SH-SY5Y (cell line): ENCODE measurements around the gene ARFGAP1.

Source experiments
- GATA2 ChIP-seq: IDR thresholded peaks from 2 replicates; pipeline ENCODE4 v1.6.1; 2011; ENCODE audit warnings: mild to moderate bottlenecking, low read depth, low read length
- GATA3 ChIP-seq: IDR thresholded peaks from 2 replicates; pipeline ENCODE4 v1.6.1; 2011; ENCODE audit warnings: low read depth, mild to moderate bottlenecking, low read length, moderate library complexity

Gene ARFGAP1

DNA sequence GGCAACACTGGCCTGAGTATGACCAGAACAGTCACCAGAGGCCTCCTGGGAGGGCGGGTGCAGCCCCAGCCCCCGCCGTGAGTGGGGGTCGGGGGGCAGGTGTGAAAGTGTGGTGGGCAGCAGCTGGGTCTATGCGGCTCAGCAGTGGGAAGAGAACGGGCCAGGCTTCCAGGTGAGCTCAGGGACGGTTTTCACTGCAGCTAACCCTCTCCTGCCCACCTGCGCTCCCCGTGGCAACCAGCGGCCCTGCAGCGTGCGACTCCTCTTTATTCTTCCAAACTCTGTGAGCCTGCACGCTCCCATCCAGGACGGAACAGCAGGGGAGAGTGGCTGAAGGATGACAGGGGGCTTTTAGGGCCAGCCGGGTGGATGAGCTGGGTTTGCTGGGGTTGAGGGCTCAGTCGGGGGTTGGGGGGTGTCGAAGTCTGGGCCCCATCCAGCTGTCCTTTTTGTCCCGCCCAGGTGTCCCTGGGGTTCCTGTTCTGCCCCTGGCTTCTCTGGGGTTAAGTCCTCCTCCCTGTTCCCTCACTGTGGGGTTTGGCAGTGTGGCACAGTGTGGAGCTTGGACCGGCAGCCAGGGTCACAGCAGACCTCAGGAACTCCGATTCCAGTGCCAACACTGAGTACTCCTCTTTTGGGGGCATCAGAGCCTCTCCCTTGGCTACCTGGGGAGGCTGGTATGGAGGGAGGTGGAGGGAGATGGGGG, 37.8 kb upstream of the ARFGAP1 start:
- TF ChIP-seq GATA2 (no peak), GATA3 (no peak)

DNA sequence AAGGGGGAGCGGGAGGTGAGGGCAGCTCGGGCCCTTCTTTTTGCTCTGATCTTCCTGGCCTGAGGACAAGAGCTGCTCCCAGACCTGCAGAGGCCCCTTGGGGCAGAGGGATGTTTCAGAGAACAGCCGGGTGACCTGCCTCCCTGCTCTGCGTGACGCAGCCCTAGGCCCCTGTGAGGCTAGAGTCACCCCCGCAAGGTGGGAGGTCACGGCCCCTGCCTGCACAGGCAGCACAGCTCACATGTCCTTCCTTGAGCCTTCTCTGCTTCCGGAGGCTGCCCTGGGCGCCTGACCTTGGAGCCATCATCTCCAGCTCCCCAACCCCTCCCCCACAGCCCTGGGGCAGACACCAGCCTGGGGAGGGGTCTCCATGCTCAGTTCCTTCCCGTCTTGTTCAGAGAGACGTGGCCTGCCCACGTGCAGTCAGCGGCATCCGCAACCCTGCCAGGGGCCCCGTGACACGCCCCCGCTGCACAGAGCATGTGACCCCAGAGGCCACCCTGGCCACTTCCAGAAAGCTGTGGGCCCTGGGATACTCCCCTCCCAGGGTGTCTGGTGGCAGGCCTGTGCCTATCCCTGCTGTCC, 37.1 kb upstream of the ARFGAP1 start, which contains the start of gene BIRC7:
BIRC7 (plus strand) TSS at position 507 of the 585 bp plus-strand sequence. CDS start 192 bp downstream, outside the sequence.
- no peak for TF ChIP-seq GATA3
- no peak for TF ChIP-seq GATA2

DNA sequence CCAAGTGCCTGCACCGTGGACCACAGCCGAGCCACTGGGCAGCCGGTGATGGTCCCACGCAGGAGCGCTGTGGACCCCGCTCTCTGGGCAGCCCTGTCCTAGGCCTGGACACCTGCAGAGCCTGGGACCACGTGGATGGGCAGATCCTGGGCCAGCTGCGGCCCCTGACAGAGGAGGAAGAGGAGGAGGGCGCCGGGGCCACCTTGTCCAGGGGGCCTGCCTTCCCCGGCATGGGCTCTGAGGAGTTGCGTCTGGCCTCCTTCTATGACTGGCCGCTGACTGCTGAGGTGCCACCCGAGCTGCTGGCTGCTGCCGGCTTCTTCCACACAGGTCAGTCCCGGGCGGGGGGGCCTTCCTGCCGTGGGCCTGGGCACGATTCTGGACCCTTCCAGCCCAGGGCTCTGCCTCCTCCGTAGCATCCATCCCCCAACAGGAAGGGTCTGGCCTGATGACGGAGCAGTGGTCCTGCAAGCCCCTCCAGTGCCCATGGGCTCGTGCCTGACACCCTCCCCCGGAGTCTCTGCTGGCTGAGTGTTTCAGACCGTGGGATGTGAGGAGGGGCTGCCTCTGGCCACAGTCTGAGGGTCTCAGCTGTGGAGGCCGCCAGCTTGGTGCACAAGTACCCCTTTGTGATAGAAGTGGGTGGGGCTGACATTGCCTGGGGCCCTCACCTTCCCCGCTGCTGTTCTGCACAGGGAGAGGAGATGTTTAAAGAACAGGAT, 36.3 kb upstream of the ARFGAP1 start:
- TF ChIP-seq GATA3 (no peak), GATA2 (no peak)

DNA sequence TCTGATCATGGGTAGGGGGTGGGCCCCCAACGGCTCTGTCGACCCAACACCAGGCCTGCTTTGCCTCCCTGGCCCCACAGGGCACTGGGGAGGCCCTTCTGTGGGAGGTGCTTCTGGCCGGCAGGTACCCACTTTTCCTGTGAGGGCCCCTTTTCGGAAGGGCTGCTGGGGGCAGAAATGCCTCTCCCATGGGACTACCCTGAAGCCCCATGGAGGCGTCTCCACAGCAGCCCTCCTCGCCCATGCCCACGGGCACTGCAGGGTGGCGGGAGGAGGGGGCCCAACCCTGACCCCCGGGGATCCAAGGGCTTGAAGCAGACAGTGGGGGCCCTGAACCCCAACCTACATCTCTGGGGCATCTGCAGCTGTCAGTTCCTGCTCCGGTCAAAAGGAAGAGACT, 34.6 kb upstream of the ARFGAP1 start:
- TF ChIP-seq GATA2: no peak
- TF ChIP-seq GATA3: no peak

DNA sequence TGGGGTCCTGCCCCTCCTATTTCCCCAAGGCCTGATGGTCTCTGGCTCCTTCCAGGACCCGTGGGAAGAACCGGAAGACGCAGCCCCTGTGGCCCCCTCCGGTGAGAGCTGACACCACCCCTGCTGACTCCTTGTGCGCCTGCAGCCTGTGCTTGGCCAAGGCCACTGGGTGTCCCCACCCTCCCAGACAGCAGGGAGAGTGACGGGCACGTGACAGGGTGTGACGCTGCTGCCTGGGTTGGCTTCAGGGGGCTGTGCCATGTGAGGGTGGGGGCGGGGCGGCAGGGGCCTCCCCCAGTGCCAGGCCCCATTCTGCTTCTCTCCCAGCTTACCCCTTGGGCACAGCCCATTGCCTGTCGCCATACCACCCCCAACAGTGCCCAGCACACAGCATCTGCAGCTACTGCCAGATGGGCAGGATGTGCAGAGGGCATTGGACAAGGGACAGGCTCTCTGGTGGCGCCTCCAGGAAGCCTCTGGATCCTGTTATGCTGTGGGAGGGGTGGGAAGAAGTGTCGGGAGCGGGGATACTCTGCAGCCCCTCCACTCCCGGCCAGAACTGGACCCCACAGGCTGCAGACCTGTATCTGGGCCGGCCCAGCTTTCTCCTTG, 34.0 kb upstream of the ARFGAP1 start:
- TF ChIP-seq GATA3 (no peak), GATA2 (no peak)

DNA sequence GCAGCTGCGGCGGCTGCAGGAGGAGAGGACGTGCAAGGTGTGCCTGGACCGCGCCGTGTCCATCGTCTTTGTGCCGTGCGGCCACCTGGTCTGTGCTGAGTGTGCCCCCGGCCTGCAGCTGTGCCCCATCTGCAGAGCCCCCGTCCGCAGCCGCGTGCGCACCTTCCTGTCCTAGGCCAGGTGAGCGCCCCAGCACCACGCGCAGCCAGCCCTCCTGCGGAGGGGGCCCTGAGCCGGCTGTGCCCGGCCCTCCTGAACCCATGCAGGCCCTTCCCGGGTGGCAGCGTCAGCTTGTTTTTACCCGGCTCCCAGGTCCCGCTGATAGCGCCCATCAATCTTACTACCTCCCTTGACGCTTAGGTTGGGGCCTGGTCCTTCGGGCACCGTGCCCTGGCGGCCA, 33.2 kb upstream of the ARFGAP1 start:
- TF ChIP-seq GATA3 (no peak), GATA2 (no peak)

DNA sequence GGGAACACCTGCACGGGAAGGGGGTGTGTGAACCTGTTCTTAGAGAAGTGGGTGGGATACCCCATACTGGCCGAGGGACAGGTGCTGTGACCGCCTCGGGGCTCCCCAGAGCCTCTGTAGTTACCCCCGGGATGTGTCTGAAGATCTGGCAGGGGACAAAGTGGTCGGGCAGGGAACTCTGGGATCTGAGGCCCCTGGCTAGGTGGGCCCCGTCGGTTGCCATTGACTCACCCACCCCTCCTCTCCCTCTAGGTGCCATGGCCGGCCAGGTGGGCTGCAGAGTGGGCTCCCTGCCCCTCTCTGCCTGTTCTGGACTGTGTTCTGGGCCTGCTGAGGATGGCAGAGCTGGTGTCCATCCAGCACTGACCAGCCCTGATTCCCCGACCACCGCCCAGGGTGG, 32.6 kb upstream of the ARFGAP1 start:
- TF ChIP-seq GATA2 (no peak), GATA3 (no peak)

DNA sequence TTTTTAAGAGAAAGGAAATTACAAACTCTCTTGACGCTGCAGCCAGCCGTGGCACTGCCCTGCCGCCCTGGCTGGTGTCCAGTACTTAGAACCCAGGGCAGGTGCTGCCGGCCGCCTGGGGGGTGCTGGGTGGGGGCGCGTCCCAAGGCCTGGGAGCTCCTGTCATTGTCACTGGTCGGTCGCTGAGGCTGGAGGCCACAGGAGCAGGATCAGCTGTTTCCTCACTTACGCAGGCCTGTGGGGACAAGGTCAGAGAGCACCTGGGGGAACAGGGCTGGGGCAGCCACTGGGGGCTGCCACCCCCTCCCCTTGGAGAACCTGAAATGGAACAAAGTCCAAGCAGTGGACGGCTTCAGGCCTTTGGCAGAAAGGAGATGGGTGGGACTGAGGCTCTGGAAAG, 31.3 kb upstream of the ARFGAP1 start:
- no peak for TF ChIP-seq GATA3
- no peak for TF ChIP-seq GATA2

DNA sequence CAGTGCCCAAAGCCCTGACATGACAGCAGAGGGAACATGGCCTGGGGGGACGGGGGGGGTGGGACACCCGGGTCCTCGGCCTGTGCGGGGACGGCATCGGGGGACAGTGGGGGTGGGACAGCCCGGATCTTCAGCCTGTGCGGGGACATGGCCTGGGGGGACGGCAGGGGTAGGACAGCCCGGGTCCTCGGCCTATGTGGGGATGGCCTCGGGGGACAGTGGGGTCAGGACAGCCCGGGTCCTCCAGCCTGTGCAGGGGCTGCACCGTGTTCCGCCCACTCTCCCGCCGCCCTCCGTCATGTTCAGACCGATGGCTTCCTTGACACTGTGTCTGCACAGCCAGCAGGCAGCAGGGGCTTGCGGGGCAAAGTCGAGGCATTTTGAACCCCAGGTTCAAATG, 29.9 kb upstream of the ARFGAP1 start:
- TF ChIP-seq GATA3: no peak
- TF ChIP-seq GATA2: no peak

DNA sequence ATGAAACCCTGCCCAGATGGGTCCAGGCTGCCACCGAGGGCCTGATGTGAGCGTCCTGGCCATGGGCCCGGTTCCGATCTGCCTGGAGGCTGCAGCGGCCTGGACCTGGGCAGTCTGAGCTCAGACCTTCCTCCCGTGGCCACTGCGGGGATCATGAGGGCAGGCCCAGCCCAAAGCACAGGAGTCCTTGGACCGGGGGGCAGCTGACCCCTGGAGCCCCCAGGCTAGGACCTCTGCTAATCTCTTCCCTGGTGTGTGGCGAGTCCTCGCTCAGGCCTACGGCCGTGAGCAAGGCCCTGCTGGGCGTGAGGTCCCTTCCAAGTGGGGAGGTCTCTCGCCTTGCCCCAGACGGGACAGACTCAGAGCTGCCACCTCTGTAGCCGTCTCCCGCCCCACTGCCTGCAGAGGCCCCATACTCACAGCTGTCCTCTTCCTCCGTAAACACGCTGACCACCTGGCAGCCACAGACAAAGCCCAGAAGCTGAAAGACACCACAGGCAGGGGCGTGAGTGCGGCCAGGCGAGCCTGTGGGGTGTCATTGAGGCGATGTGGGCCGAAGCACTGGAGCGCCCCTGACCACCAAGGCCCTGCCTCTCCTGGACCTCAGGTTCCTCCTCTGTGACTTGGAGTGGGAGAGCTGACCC, 28.9 kb upstream of the ARFGAP1 start:
- TF ChIP-seq GATA2 (no peak), GATA3 (no peak)

DNA sequence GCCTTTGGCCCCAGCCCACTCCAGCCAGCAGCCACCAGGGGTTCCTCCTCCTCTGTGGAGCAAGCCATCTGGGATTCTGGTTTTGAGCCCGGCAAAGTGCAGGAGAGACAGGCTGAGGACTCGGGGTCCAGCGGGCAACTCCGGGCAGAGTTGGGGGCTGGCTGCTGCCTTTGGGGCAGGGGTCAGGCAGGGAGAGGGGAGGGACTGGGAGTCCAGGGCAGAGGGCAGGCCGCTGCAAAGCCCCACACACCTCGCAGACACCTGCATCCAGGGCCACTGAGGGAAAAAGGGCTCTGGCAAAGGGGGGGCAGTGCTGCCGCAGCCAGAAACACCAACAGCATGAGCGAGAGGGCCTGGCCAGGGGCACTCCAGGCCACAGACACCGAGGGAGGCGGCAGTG, 28.1 kb upstream of the ARFGAP1 start:
- no peak for TF ChIP-seq GATA3
- TF ChIP-seq GATA2: no peak

DNA sequence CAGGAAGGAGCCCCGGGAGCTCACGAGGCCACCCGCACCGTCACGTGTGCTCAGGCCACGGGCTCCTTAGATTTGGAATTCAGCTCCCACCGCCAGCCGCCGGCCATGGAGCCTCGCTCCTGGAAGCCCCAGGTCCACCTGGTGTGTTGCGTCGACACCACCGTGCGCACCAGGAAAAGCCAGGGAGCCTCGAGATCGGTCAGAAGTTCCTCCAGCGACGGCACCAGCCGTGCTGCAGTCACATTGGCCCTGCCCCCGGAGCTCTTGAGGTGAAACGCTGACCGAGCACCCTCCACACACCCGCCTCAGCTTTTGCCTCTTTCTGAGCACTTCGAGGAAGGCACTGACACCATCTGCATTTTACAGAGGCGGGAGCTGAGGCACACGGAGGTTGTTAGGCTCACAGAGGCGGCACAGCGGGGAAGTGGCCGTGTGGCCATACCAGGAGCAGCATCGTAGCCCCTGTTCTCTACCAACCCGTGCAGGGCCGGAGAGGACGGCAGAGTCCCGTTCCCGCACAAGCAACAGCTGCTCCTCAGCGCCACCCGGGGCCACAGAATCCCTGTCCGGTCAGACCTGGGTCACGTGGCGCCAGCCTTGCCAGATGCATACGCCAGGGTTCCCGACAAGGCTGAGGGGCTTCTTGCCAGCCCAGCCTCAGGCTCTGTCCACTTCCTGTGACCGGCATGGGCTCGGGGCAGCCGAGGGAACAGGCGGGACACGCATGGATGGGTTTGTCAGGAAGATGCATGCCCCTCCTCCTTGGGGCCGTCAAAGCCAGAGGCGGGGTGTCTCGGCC, 25.9 kb upstream of the ARFGAP1 start:
- TF ChIP-seq GATA2 (no peak), GATA3 (no peak)

DNA sequence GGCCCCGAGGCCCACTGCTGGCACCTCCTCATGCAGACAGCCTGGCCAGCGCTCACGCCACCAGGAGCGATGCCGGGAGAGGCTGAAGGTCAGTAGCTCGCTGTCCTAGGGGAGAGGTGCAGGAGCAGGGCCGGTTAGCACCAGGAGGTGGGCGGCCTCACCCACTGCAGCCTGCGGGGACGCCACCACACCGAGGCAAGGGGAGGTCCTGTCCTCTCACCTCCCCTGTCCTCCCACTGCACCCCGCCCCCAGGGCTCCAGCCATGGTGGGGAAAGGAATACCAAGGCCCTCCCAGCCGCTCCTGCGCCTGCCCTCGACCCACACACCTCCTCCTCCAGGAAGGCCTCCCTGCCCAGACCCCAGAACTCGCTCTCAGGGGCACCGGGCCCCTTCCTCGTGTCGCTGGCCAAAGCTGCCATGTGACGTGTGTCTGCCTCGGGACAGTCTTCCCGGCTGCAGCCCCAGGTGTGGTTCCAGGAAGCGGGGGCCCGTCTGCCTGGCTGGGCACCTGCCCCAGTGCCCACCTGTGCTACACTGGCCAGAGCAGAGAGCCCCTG, 24.9 kb upstream of the ARFGAP1 start:
- no peak for TF ChIP-seq GATA2
- no peak for TF ChIP-seq GATA3

DNA sequence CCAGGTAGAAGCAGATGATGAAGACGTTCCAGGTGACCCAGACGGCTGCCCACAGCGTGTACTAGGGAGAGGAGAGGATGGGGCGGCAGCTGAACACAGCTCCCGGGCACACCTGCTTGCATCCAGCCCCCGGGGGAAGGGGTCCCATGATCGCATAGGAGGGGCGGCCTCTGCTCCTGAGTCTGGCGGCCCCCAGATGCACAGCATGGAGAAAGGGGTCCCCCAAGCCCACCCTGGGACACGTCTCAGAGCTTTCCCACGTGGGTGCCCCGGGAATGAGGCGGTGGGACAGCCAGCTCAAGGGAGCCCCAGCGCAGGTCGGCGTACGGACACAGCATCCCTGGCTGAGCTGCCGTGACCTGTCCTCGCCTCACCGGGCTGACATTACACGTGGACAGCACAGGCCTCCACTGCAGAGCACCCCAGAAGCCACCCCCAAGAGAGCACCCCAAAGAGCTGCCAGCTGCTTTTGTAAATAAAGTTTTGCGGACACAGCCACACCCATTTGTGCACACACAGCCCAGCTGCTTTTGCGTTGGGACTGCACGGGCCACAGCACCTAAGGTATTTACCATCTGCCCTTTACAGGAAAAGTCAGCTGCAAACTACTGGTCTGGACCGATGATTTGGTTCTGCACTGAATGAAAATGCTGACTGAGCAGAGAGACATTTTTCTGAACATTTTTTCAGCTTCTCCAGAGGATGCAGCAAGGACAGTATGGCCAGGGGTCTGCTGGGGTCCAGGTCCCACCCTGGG, 23.6 kb upstream of the ARFGAP1 start:
- no peak for TF ChIP-seq GATA3
- no peak for TF ChIP-seq GATA2
